PFSK-1 (cell line): Measurements from ENCODE around the gene AMACR.

ENCODE experiments used
- FOXP2 ChIP-seq: optimal IDR thresholded peaks from 2 replicates; pipeline ENCODE3; 2011; ENCODE audit warnings: borderline replicate concordance, control low read depth, inconsistent platforms; ENCODE audit not compliant: insufficient read depth; ENCODE audit errors: extremely low read length, extremely low read depth
- POLR2AphosphoS5 ChIP-seq: IDR thresholded peaks from 2 replicates; pipeline ENCODE4 v1.6.1; 2012; ENCODE audit warnings: low read depth, mild to moderate bottlenecking, control low read depth, low read length, moderate library complexity
- REST ChIP-seq, 2 experiments: IDR thresholded peaks; 2 replicates each; pipeline versions ENCODE4 v1.6.1 to v1.8.0; 2011 to 2012; ENCODE audit warnings: low read depth in 2 of 2, low read length in 2 of 2, control low read depth in 1 of 2, inconsistent platforms in 1 of 2, mild to moderate bottlenecking in 1 of 2, moderate library complexity in 1 of 2; ENCODE audit not compliant: insufficient read depth in 1 of 2
- SIN3A ChIP-seq: IDR thresholded peaks from 2 replicates; pipeline ENCODE4 v1.6.1; 2012; ENCODE audit warnings: mild to moderate bottlenecking, low read length, moderate library complexity, borderline replicate concordance; ENCODE audit not compliant: insufficient read depth
- TAF1 ChIP-seq: IDR thresholded peaks from 2 replicates; pipeline ENCODE4 v1.6.1; 2012; ENCODE audit warnings: low read length, control low read depth, borderline replicate concordance; ENCODE audit not compliant: insufficient read depth

AMACR gene

GRCh38 chr5:34034534-34035327 lies 26.9 kb upstream of the AMACR start:
- TF ChIP-seq FOXP2 (no peak), SIN3A (no peak), REST (IDR thresholded peaks at IDR 0.05; ENCODE audit: insufficient read depth in 1 of 2, low read depth in 2 of 2, low read length in 2 of 2) (no peak), POLR2AphosphoS5 (no peak), TAF1 (no peak)

- no peak for TF ChIP-seq FOXP2
- no peak for TF ChIP-seq REST (IDR thresholded peaks at IDR 0.05; ENCODE audit: insufficient read depth in 1 of 2, low read depth in 2 of 2, low read length in 2 of 2)
- TF ChIP-seq POLR2AphosphoS5, result no peak
- TF ChIP-seq SIN3A, result no peak
- no peak for TF ChIP-seq TAF1
Measured at GRCh38 chr5:34031966-34032365, 24.1 kb upstream of the AMACR start.

GRCh38 chr5:34031117-34031516 lies 23.3 kb upstream of the AMACR start:
- no peak for TF ChIP-seq SIN3A
- TF ChIP-seq FOXP2, result no peak
- TF ChIP-seq POLR2AphosphoS5, result no peak
- TF ChIP-seq REST (IDR thresholded peaks at IDR 0.05; ENCODE audit: insufficient read depth in 1 of 2, low read depth in 2 of 2, low read length in 2 of 2), result no peak
- no peak for TF ChIP-seq TAF1

- TF ChIP-seq TAF1 (no peak), POLR2AphosphoS5 (no peak), SIN3A (no peak), REST (IDR thresholded peaks at IDR 0.05; ENCODE audit: insufficient read depth in 1 of 2, low read depth in 2 of 2, low read length in 2 of 2) (no peak), FOXP2 (no peak)
Measured at GRCh38 chr5:34030048-34030447, 22.2 kb upstream of the AMACR start.
